ENCODE measurements around the gene OPALIN. TPM values are rescaled to one million over a fixed set of nuclear protein-coding genes. Genes with fewer than 3 reads are reported as not detected.

OPALIN gene
- polyA plus RNA-seq, 1 donor from 2014 or later, result not detected

DNA sequence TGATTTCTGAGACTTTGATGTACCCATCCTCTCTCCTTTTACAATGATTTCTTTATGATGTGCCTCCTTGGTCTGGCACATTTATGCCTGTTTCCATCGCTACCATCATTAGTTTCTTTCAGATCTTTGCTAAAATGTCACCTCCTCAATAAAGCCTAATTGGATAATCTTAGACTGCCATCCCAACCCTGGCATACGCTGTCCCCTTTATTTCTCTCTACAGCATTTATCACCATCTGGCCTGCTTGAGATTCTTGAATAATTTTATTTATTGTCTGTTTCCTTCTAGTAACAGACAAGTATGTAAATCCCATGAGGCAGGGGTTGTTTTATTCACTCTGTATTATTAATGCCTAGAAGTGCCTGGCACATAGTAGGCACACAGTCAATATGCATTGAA is 61.3 kb downstream of the OPALIN start:
- TF ChIP-seq EP300 (conservative IDR thresholded peaks at IDR 0.05; ENCODE audit: poor library complexity, severe bottlenecking) (no peak), TAF1 (IDR thresholded peaks at IDR 0.05; ENCODE audit: low read depth) (no peak), RAD21 (conservative IDR thresholded peaks at IDR 0.05) (no peak), SMC3 (conservative IDR thresholded peaks at IDR 0.05; ENCODE audit: poor library complexity) (no peak), POLR2AphosphoS5 (IDR thresholded peaks at IDR 0.05) (no peak)
- TF ChIP-seq, protein P1, sequence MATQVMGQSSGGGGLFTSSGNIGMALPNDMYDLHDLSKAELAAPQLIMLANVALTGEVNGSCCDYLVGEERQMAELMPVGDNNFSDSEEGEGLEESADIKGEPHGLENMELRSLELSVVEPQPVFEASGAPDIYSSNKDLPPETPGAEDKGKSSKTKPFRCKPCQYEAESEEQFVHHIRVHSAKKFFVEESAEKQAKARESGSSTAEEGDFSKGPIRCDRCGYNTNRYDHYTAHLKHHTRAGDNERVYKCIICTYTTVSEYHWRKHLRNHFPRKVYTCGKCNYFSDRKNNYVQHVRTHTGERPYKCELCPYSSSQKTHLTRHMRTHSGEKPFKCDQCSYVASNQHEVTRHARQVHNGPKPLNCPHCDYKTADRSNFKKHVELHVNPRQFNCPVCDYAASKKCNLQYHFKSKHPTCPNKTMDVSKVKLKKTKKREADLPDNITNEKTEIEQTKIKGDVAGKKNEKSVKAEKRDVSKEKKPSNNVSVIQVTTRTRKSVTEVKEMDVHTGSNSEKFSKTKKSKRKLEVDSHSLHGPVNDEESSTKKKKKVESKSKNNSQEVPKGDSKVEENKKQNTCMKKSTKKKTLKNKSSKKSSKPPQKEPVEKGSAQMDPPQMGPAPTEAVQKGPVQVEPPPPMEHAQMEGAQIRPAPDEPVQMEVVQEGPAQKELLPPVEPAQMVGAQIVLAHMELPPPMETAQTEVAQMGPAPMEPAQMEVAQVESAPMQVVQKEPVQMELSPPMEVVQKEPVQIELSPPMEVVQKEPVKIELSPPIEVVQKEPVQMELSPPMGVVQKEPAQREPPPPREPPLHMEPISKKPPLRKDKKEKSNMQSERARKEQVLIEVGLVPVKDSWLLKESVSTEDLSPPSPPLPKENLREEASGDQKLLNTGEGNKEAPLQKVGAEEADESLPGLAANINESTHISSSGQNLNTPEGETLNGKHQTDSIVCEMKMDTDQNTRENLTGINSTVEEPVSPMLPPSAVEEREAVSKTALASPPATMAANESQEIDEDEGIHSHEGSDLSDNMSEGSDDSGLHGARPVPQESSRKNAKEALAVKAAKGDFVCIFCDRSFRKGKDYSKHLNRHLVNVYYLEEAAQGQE (IDR thresholded peaks at IDR 0.05; ENCODE audit: borderline replicate concordance), result no peak
- Histone ChIP-seq H3K79me2 (replicated peaks; ENCODE audit: insufficient read depth, low read length) (no peaks in the 10 kb centered on the region), H3K9me2 (ENCODE audit: insufficient read depth, low read length) (no peaks in the 10 kb centered on the region), H3K27ac (ENCODE audit: low read length) (no peak overlapping the region), H3K36me3 (ENCODE audit: insufficient read depth, low read length) (no peaks in the 10 kb centered on the region), H3F3A (ENCODE audit: insufficient read depth, low read length, poor library complexity, severe bottlenecking) (no peaks in the 10 kb centered on the region), H2AFZ (ENCODE audit: low read depth, low read length) (no peak overlapping the region), H4K20me1 (ENCODE audit: insufficient read depth) (no peaks in the 10 kb centered on the region), H3K9ac (ENCODE audit: low read length) (no peak overlapping the region), H3K4me2 (ENCODE audit: low read length) (no peak overlapping the region), H3K27me3 (ENCODE audit: insufficient read depth, low read depth, low read length) (no peaks in the 10 kb centered on the region), H3K4me3 (ENCODE audit: low read length) (no peak overlapping the region), H3K9me3 (ENCODE audit: low read length) (no peaks in the 10 kb centered on the region)

DNA sequence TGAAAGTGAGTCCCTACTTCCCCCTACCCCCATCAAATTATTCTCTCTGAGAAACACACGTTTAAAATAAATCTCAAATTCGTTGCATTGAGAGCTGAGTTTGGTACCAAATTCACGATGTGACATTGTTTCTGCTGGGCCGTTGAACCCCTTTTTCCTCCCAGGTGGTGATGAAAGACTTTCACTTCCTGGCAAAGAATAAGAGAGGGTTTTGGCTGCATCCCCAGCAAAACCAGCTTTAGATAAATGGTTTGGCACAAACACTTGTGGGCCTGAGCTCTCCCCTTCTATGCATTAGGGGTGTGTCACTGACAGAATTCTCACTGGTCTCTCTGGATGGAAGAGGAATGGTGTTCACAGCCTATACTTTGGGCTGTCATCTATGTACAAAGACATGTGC is 63.3 kb downstream of the OPALIN start:
- no peaks in the 10 kb centered on the region for H3K36me3 ChIP-seq (ENCODE audit: insufficient read depth, low read length)
- no peaks in the 10 kb centered on the region for H3K9me2 ChIP-seq (ENCODE audit: insufficient read depth, low read length)
- no peak overlapping the region for H3K4me2 ChIP-seq (ENCODE audit: low read length)
- H3K9ac ChIP-seq (ENCODE audit: low read length), result no peak overlapping the region
- H3K27me3 ChIP-seq (ENCODE audit: insufficient read depth, low read depth, low read length), result no peaks in the 10 kb centered on the region
- H3K9me3 ChIP-seq (ENCODE audit: low read length), result no peaks in the 10 kb centered on the region
- no peaks in the 10 kb centered on the region for H3K79me2 ChIP-seq (replicated peaks; ENCODE audit: insufficient read depth, low read length)
- no peak overlapping the region for H2AFZ ChIP-seq (ENCODE audit: low read depth, low read length)
- H4K20me1 ChIP-seq (ENCODE audit: insufficient read depth), result no peaks in the 10 kb centered on the region
- TF ChIP-seq TAF1 (IDR thresholded peaks at IDR 0.05; ENCODE audit: low read depth) (no peak), MXI1 (conservative IDR thresholded peaks at IDR 0.05; ENCODE audit: poor library complexity, severe bottlenecking) (no peak), POLR2AphosphoS5 (IDR thresholded peaks at IDR 0.05) (no peak), RAD21 (conservative IDR thresholded peaks at IDR 0.05) (no peak), EZH2 (IDR thresholded peaks at IDR 0.05; ENCODE audit: borderline replicate concordance, insufficient read depth, low read length, poor library complexity, severe bottlenecking) (no peak), SMC3 (conservative IDR thresholded peaks at IDR 0.05; ENCODE audit: poor library complexity) (no peak), EP300 (conservative IDR thresholded peaks at IDR 0.05; ENCODE audit: poor library complexity, severe bottlenecking) (no peak)
- TF ChIP-seq, protein P2, sequence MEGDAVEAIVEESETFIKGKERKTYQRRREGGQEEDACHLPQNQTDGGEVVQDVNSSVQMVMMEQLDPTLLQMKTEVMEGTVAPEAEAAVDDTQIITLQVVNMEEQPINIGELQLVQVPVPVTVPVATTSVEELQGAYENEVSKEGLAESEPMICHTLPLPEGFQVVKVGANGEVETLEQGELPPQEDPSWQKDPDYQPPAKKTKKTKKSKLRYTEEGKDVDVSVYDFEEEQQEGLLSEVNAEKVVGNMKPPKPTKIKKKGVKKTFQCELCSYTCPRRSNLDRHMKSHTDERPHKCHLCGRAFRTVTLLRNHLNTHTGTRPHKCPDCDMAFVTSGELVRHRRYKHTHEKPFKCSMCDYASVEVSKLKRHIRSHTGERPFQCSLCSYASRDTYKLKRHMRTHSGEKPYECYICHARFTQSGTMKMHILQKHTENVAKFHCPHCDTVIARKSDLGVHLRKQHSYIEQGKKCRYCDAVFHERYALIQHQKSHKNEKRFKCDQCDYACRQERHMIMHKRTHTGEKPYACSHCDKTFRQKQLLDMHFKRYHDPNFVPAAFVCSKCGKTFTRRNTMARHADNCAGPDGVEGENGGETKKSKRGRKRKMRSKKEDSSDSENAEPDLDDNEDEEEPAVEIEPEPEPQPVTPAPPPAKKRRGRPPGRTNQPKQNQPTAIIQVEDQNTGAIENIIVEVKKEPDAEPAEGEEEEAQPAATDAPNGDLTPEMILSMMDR (IDR thresholded peaks at IDR 0.05; ENCODE audit: poor library complexity, severe bottlenecking), result no peak
- TF ChIP-seq, protein P1 (IDR thresholded peaks at IDR 0.05; ENCODE audit: borderline replicate concordance), result no peak
- H3K4me3 ChIP-seq (ENCODE audit: low read length), result no peak overlapping the region
- no peak overlapping the region for H3K27ac ChIP-seq (ENCODE audit: low read length)
- H3F3A ChIP-seq (ENCODE audit: insufficient read depth, low read length, poor library complexity, severe bottlenecking), result no peaks in the 10 kb centered on the region

Other genes with a start within 250 kb of the OPALIN start
- 51.0 and 56.7 TPM in 2 replicates for gene ZNF518A, start 228.7 kb downstream of the OPALIN start, polyA plus RNA-seq
- gene BLNK, start 87.4 kb downstream of the OPALIN start, polyA plus RNA-seq, result not detected in 2 replicates
- not detected in 2 replicates for gene DNTT, start 54.6 kb downstream of the OPALIN start, polyA plus RNA-seq
- 0.11 and 0.30 TPM in 2 replicates for gene TLL2, start 154.9 kb upstream of the OPALIN start, polyA plus RNA-seq
- gene TM9SF3, start 228.0 kb upstream of the OPALIN start, polyA plus RNA-seq, result 66.4 and 73.3 TPM in 2 replicates